Measurements from ENCODE around the gene RASL12.

DNA sequence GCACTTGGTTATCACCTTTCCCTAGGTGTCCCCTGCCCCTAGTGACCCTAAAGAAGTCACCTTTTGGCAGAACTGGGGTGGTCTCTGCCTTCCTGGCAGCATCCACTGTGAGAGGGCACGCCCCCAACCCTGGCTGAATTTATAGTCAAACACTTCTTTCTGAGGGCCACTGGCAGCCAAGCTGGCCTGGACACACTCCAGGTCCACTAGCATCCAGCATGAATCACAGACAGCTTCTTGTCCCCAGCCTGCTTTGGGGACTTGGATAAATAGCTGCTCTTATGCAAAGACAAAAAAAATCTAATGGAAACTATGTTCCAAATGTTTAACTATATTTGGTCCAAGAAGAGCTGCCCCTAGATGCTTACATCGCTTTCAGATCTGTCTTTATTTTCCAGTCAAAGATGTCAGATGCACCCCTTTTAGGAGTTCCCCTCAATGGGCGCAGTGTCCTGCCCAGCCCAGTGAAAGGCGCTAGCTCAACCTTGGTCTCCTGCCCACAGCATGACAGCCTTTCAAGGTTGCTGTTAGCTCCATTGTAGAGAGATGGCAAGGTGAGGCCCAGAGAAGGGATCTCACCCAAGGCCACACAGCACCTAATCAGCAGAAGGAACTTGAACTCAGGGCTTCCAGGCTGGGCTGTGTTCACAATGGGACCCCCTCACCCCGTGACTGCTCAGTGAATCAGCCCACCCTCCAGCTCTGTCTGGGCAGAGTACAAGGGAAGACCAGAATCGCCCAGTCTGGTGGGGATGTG lies 7.0 kb downstream of the RASL12 start:
- TF ChIP-seq, protein P1, sequence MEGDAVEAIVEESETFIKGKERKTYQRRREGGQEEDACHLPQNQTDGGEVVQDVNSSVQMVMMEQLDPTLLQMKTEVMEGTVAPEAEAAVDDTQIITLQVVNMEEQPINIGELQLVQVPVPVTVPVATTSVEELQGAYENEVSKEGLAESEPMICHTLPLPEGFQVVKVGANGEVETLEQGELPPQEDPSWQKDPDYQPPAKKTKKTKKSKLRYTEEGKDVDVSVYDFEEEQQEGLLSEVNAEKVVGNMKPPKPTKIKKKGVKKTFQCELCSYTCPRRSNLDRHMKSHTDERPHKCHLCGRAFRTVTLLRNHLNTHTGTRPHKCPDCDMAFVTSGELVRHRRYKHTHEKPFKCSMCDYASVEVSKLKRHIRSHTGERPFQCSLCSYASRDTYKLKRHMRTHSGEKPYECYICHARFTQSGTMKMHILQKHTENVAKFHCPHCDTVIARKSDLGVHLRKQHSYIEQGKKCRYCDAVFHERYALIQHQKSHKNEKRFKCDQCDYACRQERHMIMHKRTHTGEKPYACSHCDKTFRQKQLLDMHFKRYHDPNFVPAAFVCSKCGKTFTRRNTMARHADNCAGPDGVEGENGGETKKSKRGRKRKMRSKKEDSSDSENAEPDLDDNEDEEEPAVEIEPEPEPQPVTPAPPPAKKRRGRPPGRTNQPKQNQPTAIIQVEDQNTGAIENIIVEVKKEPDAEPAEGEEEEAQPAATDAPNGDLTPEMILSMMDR (IDR thresholded peaks at IDR 0.05): no peak
- TF ChIP-seq POLR2A (IDR thresholded peaks at IDR 0.05) (no peak), EP300 (IDR thresholded peaks at IDR 0.05) (peak in 1 of 2 donors; percentile 60)
